ENCODE measurements around the gene PIM2.
A peak's percentile ranks its signal among the peaks of the same experiment; 100 is the strongest.

PIM2 gene

DNA sequence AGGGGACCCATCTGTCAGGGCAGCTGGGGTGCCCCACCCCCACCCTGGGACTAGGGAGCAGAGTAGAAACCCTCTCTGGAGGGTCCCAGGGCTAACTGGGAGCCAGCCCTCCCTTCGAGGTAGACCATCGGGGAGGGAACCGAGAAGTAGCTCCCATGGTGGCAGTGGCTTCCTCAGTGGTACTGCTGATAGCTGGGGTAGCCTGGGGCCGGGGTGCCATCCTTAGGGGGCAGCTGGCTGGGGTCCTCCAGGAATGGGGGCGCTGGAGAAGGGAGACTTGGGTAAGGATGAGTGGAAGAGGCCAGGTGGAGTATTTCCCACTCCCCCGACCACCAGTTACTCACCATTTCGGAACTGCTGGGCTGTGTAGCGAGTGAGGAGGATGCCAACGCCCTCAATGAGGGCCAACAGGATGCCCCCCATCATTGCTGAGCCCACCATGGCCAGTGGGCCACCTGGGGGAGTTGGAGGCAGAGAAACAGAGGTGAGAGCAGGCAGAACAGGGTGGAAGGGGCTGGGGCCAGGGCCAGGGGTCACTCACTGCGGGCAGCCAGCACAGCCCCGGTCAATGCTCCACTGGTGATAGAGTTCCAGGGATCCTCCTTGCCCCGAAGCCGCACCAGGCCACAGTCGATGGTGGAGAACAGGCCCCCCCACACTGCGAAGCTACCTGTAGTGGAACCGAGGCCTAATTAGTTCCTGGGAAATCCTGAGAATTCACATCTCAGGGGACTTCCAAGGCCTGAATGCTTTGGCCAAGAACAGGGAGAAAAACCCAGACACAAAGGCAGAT, 25.1 kb downstream of the PIM2 start:
- H3K9me3 ChIP-seq (ENCODE audit: severe bottlenecking), result no peaks in the 10 kb centered on the region

DNA sequence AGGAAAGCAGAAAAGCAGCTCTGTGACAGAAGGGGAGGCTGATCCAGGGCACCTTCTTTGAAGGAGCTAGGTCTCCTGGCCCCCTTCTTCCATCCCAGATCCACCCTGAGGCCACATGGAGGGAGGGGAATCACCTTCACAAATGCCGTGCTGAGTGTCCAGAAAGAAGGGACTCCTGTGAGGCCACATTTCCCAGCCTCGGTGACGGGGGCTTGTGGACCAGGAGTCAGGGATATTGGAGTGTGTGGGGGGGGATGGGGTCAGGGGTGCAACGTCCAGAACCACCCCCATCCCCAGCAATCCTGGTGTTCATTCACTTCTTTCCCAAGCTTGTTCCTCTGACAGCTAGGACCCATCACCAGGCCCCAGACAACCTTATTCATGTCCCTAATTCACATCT, 25.9 kb downstream of the PIM2 start:
- TF ChIP-seq, protein P1, sequence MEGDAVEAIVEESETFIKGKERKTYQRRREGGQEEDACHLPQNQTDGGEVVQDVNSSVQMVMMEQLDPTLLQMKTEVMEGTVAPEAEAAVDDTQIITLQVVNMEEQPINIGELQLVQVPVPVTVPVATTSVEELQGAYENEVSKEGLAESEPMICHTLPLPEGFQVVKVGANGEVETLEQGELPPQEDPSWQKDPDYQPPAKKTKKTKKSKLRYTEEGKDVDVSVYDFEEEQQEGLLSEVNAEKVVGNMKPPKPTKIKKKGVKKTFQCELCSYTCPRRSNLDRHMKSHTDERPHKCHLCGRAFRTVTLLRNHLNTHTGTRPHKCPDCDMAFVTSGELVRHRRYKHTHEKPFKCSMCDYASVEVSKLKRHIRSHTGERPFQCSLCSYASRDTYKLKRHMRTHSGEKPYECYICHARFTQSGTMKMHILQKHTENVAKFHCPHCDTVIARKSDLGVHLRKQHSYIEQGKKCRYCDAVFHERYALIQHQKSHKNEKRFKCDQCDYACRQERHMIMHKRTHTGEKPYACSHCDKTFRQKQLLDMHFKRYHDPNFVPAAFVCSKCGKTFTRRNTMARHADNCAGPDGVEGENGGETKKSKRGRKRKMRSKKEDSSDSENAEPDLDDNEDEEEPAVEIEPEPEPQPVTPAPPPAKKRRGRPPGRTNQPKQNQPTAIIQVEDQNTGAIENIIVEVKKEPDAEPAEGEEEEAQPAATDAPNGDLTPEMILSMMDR (IDR thresholded peaks at IDR 0.05; ENCODE audit: poor library complexity, severe bottlenecking), result no peak
- no peak for ATAC-seq (ENCODE audit: low read depth)
- Histone ChIP-seq H3K4me1 (ENCODE audit: insufficient read depth, poor library complexity, severe bottlenecking) (no peaks in the 10 kb centered on the region), H3K27ac (ENCODE audit: poor library complexity, severe bottlenecking) (no peak overlapping the region), H3K36me3 (ENCODE audit: low read depth) (peaks cover 16% of the 10 kb centered on the region; the same call in 1 of the 2 replicates), H3K4me3 (ENCODE audit: severe bottlenecking) (no peak overlapping the region), H3K27me3 (ENCODE audit: insufficient read depth, poor library complexity, severe bottlenecking) (no peaks in the 10 kb centered on the region), H3K9me3 (ENCODE audit: severe bottlenecking) (no peaks in the 10 kb centered on the region)
- DNase-seq (ENCODE audit: low spot score), result no peak

More for the DNA sequence above, 25.1 kb downstream of the PIM2 start:
- H3K36me3 ChIP-seq (ENCODE audit: low read depth), result peaks cover 16% of the 10 kb centered on the region; the same call in 1 of the 2 replicates
- TF ChIP-seq, protein P1 (IDR thresholded peaks at IDR 0.05; ENCODE audit: poor library complexity, severe bottlenecking), result no peak
- no peaks in the 10 kb centered on the region for H3K27me3 ChIP-seq (ENCODE audit: insufficient read depth, poor library complexity, severe bottlenecking)
- no peaks in the 10 kb centered on the region for H3K4me1 ChIP-seq (ENCODE audit: insufficient read depth, poor library complexity, severe bottlenecking)
- ATAC-seq (ENCODE audit: low read depth) (no peak), DNase-seq (ENCODE audit: low spot score) (no peak)
- no peak overlapping the region for H3K27ac ChIP-seq (ENCODE audit: poor library complexity, severe bottlenecking)
- H3K4me3 ChIP-seq (ENCODE audit: severe bottlenecking), result no peak overlapping the region

DNA sequence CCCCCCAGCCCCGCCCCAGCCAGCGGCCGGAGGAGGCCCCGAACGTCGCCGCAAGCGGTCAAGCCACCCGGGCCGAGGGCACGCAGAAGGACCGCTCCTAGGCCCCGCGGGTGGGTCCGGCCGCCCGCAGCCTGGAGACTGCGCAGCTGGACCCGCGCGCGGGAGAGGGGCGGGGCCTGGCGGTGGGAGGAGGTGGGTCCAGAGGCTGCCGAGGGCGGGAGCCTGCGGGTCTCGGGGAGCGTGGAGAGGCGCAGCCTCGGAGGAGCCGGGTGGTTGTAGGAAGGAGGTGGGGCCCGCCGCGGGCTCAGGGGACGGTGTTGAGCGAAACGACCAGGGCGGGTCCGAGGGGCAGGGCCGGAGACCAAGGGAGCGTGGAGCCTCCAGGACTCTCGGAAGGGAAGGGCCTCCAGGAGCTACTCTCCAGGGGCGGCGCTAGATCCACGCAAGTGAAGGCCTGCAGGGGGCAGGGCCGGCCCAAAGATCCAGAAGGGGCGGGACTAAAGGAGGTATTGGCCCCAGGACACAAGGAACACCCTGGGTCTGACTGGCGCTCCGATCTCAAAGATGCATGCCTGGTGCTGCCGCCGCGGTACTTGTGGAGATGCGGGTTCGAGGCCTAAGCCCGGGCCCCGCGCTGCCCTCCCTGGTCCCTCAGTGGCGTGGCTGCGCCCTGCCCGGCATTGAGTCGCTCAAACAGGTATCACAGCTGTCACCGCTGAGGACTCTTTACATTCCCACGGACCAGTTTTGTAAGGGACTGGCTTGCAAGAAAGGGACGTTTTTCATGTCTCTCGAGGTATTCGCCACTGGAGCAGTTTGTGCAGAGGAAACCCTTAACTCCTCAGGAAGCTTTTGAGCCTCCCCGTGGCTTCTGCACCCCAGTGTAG, 27.2 kb downstream of the PIM2 start:
- peak overlapping the region; percentile 44 for H3K4me3 ChIP-seq (ENCODE audit: severe bottlenecking)
- H3K4me1 ChIP-seq (ENCODE audit: insufficient read depth, poor library complexity, severe bottlenecking), result no peaks in the 10 kb centered on the region
- H3K9me3 ChIP-seq (ENCODE audit: severe bottlenecking), result no peaks in the 10 kb centered on the region
- TF ChIP-seq, protein P1 (IDR thresholded peaks at IDR 0.05; ENCODE audit: poor library complexity, severe bottlenecking), result peak; percentile 37
- H3K36me3 ChIP-seq (ENCODE audit: low read depth), result peaks cover 16% of the 10 kb centered on the region; the same call in 1 of the 2 replicates
- DNase-seq (ENCODE audit: low spot score), result peak; percentile 88
- H3K27ac ChIP-seq (ENCODE audit: poor library complexity, severe bottlenecking), result peak overlapping the region; percentile 52
- ATAC-seq (ENCODE audit: low read depth), result peak; percentile 93
- no peaks in the 10 kb centered on the region for H3K27me3 ChIP-seq (ENCODE audit: insufficient read depth, poor library complexity, severe bottlenecking)

DNA sequence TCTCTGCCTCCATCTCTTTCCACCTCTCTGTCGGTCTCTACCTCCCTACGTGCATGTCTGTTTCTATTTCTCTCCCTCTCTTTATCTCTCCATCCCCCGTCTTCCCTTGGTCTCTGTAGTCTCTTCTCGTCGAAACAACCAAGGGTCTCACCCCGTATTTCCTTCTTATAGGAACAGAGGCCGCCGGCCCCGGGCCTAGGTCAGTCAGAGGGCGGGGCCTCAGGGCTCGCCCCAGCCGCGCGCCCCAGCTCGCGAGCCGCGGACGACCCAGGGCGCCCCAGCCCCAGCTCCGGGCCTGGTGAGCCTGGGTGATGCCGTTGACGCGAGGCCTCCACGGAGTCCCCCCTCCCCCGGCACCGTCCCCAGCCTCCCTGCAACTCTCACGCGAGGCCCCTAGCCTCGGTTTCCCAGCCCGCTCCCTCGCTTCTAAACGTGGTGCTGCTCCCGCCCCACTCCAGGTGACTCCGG, 27.9 kb downstream of the PIM2 start:
- Histone ChIP-seq H3K9me3 (ENCODE audit: severe bottlenecking) (no peaks in the 10 kb centered on the region), H3K4me1 (ENCODE audit: insufficient read depth, poor library complexity, severe bottlenecking) (no peaks in the 10 kb centered on the region), H3K4me3 (ENCODE audit: severe bottlenecking) (peak overlapping the region; percentile 44), H3K27me3 (ENCODE audit: insufficient read depth, poor library complexity, severe bottlenecking) (no peaks in the 10 kb centered on the region), H3K27ac (ENCODE audit: poor library complexity, severe bottlenecking) (peak overlapping the region; percentile 52), H3K36me3 (ENCODE audit: low read depth) (peaks cover 16% of the 10 kb centered on the region; the same call in 1 of the 2 replicates)
- ATAC-seq (ENCODE audit: low read depth) (peak; percentile 48), DNase-seq (ENCODE audit: low spot score) (no peak)
- TF ChIP-seq, protein P1 (IDR thresholded peaks at IDR 0.05; ENCODE audit: poor library complexity, severe bottlenecking), result no peak
